GM21360 (cell line): ENCODE results near the gene MRPL55.

Experiments
- ATAC-seq: cut with Tn5 transposase; IDR thresholded peaks from one replicate; pipeline ENCODE4 v1.9.1; 2021; ENCODE audit warnings: mild to moderate bottlenecking, moderate library complexity; ENCODE audit not compliant: unreplicated experiment

Gene MRPL55

DNA sequence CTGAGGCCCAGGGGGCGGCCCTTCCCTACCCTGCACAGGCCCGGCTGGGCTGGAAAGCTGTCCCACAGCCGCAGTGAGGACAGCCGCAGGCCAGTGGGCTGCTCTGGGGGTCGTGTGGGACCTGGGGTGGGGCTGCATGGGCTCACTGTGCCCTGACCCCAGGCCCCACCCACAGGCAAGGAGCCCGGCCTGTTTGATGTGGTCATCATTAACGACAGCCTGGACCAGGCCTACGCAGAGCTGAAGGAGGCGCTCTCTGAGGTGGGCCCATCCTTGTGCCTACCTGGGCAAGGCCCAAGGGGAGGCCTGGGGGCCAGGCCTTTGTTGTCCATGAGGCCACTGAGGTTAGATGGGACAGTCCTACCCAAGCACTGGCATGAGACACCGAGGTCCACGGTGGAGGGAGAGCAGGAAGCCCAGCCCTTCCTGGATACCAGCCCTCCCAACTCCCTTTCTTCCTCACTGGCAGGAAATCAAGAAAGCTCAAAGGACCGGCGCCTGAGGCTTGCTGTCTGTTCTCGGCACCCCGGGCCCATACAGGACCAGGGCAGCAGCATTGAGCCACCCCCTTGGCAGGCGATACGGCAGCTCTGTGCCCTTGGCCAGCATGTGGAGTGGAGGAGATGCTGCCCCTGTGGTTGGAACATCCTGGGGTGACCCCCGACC lies 39.2 kb upstream of the MRPL55 start:
- no peak for ATAC-seq

GRCh38 chr1:228147768-228148167 lies 38.7 kb upstream of the MRPL55 start:
- no peak for ATAC-seq

GRCh38 chr1:228147151-228147693 lies 38.1 kb upstream of the MRPL55 start:
- no peak for ATAC-seq

- ATAC-seq = no peak
These were observed 37.5 kb upstream of the MRPL55 start for GRCh38 chr1:228146417-228147150.

DNA sequence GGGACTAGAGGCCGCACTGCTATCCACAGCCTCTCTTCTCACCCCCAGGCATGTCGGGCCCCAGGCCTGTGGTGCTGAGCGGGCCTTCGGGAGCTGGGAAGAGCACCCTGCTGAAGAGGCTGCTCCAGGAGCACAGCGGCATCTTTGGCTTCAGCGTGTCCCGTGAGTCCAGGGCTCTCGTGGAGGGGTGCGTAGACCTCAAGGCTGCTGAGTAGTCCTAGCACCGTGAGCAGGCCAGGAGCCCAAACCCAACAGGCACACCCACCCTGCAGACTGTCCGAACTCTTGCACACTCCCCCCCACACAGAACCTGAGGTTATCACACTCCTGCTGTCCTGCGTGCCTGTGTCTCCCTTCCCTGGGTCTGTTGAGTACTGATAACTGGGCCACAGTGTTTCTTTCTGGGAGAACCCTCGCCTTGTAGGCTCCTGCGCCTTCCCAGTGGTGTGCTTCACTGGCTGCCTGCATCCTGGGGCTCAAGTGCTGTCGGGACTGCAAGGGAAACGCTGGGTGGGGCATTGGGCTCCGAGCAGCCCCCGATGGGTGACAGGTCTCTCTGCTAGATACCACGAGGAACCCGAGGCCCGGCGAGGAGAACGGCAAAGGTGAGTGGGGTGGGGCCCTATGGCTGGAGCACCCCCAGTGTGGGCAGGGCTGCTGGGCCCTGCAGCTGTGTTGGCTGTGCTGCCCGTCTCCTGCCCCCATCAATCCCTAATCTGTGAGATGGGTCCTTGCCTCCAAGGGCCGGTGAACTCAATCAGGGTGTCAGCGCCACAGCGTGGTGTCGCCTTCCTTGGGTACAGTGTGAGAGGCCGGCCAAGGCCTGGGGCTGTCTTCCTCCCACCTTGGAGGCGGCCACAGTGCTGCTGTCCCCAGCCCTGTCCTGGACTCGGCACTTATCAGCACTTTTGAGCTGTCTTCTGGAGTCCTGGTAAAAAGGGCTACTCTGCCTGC lies 36.6 kb upstream of the MRPL55 start:
- no peak for ATAC-seq

- ATAC-seq = no peak
These were observed 35.9 kb upstream of the MRPL55 start for GRCh38 chr1:228144993-228145343.

- no peak for ATAC-seq
These were observed 35.3 kb upstream of the MRPL55 start for GRCh38 chr1:228144193-228144992.

DNA sequence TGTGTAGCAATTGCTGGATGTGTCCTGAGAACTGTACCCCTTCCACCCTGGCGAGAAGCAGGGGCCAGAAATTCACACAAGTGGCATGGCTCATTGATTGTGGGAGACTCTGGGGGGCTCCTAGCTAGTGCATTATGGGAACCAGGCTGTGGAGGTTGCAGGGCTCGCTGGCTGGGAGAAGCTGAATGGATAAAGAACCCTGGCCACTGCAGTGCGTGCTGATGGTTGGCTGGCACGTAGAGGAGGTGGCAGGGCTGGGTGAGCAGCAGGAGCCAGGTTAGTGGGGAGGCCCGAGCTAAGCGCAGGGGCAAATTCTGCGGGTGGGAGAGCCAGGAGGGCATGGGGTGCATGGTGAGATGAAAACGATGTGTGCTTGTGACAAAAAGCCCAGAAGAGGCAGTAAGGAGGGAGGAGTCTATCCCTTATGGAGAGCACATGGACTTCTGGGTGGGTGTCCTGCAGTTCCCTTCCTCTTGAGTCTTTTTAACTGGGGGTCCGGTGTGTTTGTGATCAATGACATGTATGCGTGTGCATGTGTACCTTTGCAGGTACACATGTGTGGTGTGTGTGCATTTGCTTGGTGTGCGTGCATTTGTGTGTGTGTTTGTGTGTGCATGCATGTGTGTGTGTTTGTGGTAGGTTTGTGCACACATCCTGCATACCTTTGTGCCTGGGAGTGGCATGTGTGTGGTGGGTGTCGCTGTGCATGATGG lies 34.5 kb upstream of the MRPL55 start:
- ATAC-seq = no peak

GRCh38 chr1:228142701-228143136 lies 33.6 kb upstream of the MRPL55 start:
- no peak for ATAC-seq

DNA sequence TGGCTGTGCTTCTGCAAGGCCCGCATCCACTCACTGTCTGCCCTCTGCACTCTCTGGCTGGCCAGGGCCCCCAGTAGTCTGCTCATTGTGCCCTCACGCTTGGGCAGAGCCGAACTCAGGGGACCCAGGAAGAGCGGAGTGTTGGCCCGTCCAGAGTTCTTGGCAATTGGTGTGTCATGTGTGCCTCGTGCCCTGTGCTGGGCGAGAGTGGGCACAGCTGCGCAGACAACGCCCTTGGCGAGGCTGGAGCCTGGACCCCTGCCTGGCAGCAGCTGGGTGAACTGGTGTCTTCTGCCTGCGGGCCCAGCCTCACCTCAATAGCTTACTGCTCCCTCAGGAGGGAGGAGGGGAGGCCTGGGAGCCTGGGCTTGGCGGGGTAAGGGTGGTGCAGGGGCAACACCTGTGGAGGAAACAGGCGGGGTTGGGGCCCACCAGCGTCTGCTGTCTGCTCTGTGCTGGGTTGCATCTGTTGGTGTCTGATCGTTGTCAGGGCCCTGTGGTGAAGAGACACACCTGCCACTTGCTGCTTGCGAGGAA lies 33.1 kb upstream of the MRPL55 start:
- no peak for ATAC-seq

GRCh38 chr1:228141226-228142044 lies 32.3 kb upstream of the MRPL55 start:
- ATAC-seq = no peak

- no peak for ATAC-seq
These were observed 31.7 kb upstream of the MRPL55 start for GRCh38 chr1:228140724-228141225.

- peak; percentile 92 for ATAC-seq
These were observed 31.0 kb upstream of the MRPL55 start, which contains the start of gene GUK1 for GRCh38 chr1:228139931-228140723. TSS of gene GUK1 (plus strand) at chr1:228140279. CDS start at chr1:228140303, 24 bp downstream.

- no peak for ATAC-seq
These were observed 30.4 kb upstream of the MRPL55 start for GRCh38 chr1:228139406-228139930.

DNA sequence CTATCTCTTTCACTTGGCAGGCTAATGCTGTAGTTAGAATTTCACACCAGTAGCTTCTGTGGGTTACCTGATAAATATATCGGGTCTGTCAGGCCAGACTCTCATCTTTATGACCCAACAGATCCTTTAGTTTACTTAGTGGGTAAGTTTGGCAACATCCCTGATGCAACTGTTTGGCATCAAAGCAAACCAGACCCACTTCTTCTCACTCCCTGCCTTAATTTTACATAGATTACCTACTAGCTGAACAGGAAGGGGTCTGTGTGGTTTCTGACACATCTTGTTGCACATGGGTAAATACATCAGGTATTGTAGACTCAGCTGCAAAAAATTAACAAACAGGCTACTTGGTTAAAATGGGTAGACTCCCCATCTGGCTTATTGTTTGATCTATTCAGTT lies 27.8 kb upstream of the MRPL55 start:
- ATAC-seq = no peak

DNA sequence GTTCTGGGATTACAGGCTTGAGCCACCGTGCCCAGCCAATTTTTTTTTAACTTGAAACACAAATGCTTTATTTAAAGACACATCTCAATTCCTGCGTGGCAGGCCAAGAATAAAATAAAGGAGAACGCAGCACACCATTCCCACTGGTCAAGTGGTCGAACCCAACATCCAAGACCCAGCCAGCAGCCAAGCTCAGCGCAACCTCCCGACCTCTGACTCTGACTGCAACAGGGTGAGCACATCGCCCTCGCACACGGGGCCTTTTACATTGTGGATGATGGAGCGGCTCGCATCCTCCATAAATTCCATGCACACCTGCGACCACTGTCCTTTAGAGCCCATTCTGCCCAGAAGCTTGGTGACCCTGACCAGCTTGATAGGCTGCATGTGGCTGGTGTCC lies 25.5 kb upstream of the MRPL55 start:
- no peak for ATAC-seq

DNA sequence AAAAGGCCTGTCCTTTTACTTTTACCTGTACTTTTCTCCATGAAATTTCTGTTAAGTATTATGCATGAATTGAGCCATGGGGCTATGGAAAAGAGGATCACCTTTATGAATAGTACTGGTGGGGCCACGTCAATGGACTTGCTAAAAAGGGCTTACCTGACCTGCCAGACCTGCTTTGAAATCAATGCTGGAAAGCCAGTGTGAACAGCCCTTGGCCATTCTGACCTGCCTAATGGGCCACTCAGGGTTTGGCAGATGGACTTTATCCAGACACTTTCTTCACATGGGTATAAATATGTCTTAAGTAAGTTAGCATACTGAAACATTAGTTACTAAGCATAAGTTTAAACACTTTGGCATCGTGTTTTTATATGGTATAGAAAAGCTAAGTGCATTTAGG lies 22.7 kb upstream of the MRPL55 start:
- ATAC-seq = no peak
